GM12872 (cell line): ENCODE data around the gene NUDT5.

Experiments
- CTCF ChIP-seq: IDR thresholded peaks from 3 replicates; pipeline ENCODE4 v1.5.1; 2011; ENCODE audit warnings: low read depth, mild to moderate bottlenecking, low read length, moderate library complexity; ENCODE audit not compliant: insufficient read depth

NUDT5 gene

GRCh38 chr10:12188656-12189055 lies 7.0 kb downstream of the NUDT5 start:
- no peak for TF ChIP-seq CTCF

- no peak for TF ChIP-seq CTCF
These were observed 8.3 kb downstream of the NUDT5 start for GRCh38 chr10:12187321-12187905.

- TF ChIP-seq CTCF: no peak
These were observed 9.4 kb downstream of the NUDT5 start for GRCh38 chr10:12186323-12186722.

GRCh38 chr10:12184165-12184564 lies 11.5 kb downstream of the NUDT5 start:
- TF ChIP-seq CTCF: no peak

GRCh38 chr10:12181065-12181775 lies 14.5 kb downstream of the NUDT5 start:
- no peak for TF ChIP-seq CTCF

GRCh38 chr10:12180221-12180974 lies 15.3 kb downstream of the NUDT5 start:
- no peak for TF ChIP-seq CTCF

GRCh38 chr10:12179606-12180170 lies 16.0 kb downstream of the NUDT5 start:
- TF ChIP-seq CTCF: no peak
